ENCODE data around the gene SMC2.

SMC2 gene

DNA sequence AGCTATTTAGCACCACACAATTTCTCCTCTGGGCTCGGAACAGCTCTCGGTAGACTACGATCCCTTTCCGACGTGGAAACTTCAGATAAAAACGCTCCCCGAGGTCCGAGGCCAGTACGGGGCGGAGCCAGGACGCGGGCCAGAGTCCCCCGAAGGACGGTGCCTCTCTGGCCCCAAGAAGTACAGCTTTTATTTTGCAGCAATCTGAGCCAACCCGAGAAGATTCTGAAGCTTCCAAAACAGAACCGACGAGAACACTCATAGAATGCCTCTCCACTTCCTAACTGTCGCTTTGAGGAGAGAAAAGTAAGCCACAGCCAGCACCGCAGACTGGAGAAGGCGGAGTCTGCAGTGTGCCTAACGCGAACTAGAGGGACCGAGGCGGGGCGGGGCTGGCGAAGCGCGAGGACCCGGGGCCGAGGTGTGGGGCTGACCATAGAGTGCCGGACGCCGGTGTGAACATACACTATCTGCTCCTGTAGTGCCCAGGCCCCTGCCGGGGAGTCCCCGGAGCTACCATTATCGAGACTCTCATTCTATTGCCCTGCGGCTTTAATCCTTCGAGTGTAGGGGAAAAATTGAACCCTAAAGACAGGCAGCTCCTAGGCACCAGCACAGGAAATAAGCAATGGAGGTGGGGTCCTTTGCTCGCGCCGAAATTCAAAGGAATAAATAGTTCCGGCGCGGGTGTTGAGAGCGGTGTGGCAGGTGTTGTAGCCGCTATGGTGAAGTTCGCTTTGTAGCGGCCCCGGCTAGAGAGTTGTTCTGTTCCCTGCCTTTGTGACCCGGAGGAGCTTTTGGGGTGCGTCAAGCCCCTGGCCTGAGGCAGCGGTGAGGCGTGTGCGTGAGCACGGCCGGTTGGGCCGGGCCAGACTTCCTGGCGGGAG, at the start of gene SMC2:
SMC2 (plus strand) TSS at position 663 of the 887 bp plus-strand sequence. CDS start 1,076 bp downstream, outside the sequence.
- peak; percentile 91 for DNase-seq (ENCODE audit: low spot score)

- DNase-seq (ENCODE audit: low spot score) = no peak
Measured at GRCh38 chr9:104068546-104068945, 25.6 kb upstream of the SMC2 start.

DNA sequence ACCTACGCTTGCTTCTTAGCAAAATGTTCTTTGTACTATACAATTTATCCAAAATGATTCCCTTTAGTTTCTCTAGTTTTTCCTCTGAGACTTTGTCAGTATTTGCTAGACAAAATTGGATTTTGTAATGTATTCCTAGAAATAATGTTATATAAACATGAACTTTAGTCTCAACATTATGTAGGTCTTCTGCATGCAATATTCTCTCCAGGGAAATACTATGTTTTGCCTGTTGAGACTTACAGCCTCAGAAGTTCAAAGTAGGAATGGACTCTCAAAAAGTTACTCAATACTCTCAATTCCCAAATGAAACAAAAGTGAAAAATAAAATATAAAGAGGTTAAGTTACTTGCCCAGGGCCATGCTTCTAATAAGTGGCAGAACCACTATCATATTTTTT, 24.8 kb upstream of the SMC2 start:
- DNase-seq (ENCODE audit: low spot score) = no peak

GRCh38 chr9:104071589-104071988, 22.5 kb upstream of the SMC2 start:
- no peak for DNase-seq (ENCODE audit: low spot score)

DNA sequence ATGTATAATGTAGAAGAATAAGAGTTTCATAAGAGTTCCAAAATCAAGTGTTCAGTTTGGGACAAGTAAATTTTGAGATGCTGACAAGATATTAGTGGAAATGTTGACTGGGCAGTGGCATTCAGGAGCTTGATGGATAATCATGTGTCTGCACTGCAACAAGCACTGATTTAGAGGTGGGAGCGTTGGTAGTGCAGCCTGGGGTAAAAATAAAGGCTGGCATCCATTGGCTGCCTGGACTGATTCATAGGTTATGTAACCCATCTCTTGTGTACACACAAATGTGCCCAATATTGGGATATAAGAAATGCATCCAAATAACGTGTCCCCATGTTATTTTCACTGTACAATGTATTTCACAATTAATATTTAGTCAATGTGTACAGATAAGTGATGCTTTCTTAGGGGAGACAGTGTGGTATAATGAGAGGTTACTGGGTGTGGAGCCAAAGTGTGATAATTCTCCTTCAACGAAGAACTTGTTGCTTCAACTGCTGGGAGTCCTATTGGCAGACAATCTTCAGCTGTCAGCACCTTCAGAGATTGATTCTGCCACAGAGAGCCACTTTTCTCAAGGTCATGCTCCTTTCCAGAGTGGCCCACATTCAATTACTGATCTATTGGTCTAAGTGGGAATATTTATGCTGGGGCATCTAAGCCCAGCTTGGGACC, 20.9 kb upstream of the SMC2 start:
- DNase-seq (ENCODE audit: low spot score) = no peak

- no peak for DNase-seq (ENCODE audit: low spot score)
Measured at GRCh38 chr9:104073770-104074133, 20.4 kb upstream of the SMC2 start.

DNA sequence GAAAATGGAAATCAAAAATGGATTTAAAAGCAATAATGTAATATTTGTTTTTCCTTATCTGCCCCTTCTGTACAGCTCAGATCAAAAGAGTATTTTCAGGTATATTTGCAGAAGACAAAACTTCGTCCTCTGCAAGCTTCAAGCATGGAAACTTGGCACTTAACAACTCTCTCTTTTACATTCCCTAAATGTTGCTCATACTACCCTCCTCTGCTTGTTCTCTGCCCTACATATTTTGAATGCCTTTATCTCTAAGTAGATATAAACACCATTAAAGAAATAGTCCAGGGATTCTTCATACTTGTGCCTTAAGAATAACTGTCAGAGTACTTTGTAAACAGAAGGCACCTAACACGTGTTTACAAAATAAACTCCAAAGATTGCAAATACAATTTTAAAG, 19.2 kb upstream of the SMC2 start:
- no peak for DNase-seq (ENCODE audit: low spot score)

- DNase-seq (ENCODE audit: low spot score) = no peak
Measured at GRCh38 chr9:104075801-104076753, 18.0 kb upstream of the SMC2 start.

GRCh38 chr9:104078596-104078995, 15.5 kb upstream of the SMC2 start:
- DNase-seq (ENCODE audit: low spot score) = no peak

GRCh38 chr9:104080983-104081382, 13.1 kb upstream of the SMC2 start:
- DNase-seq (ENCODE audit: low spot score) = no peak

DNA sequence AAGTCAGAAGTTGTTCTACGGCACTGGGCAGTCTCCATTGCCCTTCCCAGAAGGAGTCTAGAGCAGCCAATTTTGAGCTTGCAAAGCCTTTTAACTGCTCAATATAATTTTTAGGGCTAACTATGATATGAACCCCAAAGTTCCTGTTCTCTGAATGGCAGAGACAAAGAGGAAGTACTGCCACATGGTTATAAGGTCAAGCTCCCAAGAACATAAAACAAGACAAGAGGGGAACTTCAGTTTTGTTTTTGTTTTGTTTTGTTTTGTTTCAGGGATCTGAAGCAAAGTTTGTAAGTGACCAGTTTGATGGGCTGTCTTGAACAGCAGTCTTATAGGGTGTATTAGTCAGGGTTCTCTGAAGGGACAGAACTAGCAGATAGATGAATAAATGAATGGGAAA, 11.9 kb upstream of the SMC2 start:
- DNase-seq (ENCODE audit: low spot score) = no peak

DNA sequence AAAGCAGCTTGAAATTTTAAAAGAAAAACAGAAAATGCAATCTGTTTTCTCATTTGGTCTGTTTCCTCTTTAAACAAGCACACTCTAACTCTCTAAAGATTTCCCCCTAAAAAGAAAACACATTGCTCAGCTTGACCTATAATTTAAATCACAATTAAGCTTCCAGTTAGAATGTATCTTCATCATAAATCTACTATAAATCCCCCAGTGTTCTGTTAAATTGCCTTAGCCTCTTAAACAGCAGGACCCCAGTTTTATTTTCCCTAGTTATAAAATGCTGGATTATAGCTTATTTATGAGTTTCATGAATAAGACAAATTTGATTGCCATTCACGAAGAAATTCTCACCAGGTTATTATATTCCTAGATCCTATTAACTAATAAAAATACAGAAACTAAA, 8.6 kb upstream of the SMC2 start:
- DNase-seq (ENCODE audit: low spot score) = no peak

DNA sequence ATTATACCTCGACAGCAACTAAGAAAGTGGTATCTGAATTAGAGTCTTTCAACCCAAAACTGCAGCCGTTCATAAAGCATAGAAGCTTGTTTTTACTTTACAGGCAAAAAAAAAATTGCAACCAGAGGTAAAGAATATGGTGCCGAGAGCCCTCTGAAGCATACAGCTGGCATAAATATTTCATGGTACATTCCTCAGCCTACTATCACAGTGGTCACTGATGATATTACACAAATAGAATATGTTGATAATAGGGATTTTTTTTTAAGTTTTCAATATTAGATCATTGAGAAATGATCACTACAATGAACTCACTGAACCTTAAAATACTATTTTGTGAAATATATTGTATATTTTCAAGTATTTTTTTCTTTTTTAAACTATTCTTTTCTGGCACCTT, 6.2 kb upstream of the SMC2 start:
- DNase-seq (ENCODE audit: low spot score) = no peak

- DNase-seq (ENCODE audit: low spot score) = no peak
Measured at GRCh38 chr9:104088416-104088815, 5.7 kb upstream of the SMC2 start.

DNA sequence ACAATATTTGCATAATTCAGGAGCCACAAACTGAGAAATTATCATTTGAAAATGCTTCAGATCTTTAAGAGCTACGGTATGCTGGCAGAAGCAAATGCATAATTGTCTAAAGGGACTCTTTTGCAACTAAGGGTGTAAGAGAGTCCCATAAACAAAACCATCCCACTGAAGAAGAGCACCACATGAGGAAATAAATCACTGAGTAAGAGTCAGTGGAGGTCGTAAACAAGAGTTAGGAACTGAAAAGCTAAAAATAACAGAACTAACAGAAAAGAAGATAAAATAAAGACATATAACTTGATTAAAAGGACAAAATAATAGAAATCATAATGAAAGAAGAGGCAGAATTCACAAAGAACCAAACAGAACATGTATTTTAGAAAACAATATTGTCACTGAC, 3.5 kb upstream of the SMC2 start:
- DNase-seq (ENCODE audit: low spot score) = no peak

DNA sequence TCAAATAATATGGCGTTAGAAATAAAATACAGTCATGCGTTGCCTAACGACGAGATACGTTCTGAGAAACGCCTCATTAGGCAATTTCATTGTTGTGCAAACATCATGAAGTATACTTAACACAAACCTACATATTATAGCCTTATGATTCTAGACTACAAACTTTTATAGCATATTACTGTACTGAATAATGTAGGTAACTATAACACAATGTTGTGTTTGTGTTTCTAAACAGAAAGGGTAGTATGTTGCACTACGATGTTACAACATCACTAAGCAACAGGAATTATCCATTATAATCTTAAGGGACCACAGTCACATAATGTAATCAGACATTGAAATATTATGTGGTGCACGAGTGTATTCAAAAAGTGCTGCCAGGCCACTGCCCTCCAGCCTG, 3.0 kb upstream of the SMC2 start:
- no peak for DNase-seq (ENCODE audit: low spot score)

GRCh38 chr9:104091708-104092107, 2.4 kb upstream of the SMC2 start:
- peak; percentile 29 for DNase-seq (ENCODE audit: low spot score)

- DNase-seq (ENCODE audit: low spot score) = no peak
Measured at GRCh38 chr9:104092192-104092591, 1.9 kb upstream of the SMC2 start.

GRCh38 chr9:104092875-104093600, 1.1 kb upstream of the SMC2 start:
- no peak for DNase-seq (ENCODE audit: low spot score)

GRCh38 chr9:104094534-104095015, 466 bp downstream of the SMC2 start:
- no peak for DNase-seq (ENCODE audit: low spot score)

DNA sequence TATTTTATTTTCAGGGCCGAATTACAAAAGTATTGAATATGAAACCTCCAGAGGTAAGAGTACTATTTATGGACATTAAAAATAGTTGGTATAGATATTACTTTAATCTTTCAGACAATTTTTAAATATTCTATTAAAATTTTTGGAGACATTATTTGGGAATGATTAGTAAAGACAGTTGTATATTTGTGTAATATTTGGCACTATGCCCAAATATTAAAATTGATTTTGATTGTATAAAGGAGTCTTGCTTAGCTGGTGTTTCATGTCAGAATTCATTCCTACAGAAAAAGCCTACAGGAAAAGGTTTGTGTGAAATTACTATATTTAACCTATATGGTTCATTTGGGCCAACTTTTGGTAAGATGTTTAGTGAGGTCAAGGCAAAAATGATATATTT, 5.5 kb downstream of the SMC2 start:
- no peak for DNase-seq (ENCODE audit: low spot score)

DNA sequence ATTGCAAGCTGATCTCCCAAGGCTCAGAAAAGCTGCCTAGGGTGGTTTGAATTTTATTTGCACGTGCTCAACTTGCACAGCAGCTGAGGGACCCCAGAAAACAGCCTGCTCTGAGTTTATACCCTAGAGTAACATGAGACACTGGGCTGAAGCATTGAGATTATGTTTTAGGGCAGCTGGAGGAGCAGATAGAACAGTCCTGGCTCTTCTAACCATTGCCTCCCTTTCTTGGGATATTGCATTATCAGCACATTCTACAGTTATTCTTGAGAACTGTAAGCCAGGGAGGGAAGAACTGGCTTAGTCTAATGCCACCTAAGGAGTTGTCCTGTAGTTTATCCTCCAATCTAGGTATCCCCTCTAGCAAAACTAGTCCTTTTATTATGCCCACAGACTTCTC, 10.3 kb downstream of the SMC2 start:
- DNase-seq (ENCODE audit: low spot score) = no peak

Data from putamen (tissue), 1 donor.